CD4-positive, alpha-beta T cell (primary cell): ENCODE results near the gene EPB41L4A. TPM values are rescaled to one million over a fixed set of nuclear protein-coding genes. Genes with fewer than 3 reads are reported as not detected.
A peak's percentile ranks its signal among the peaks of the same experiment; 100 is the strongest.

ENCODE experiments used
- ATAC-seq: fragments of 200-7000 bp; cut with Tn5 transposase; one replicate; pipeline ENCODE4 v1.10.0; 2022; ENCODE audit warnings: mild to moderate bottlenecking; ENCODE audit not compliant: poor library complexity
- CTCF ChIA-PET: fragments of 350-600 bp; sonication (Branson Sonifier 250); formaldehyde crosslinking; loops from one replicate; lab custom pipeline; 2021; ENCODE audit warnings: antibody characterized with exemption, inconsistent platforms; lab: Charles Lee
- POLR2A ChIA-PET: fragments of 350-600 bp; sonication (Branson Sonifier 250); formaldehyde crosslinking; loops from one replicate; lab custom pipeline; 2021; ENCODE audit warnings: antibody characterized with exemption, inconsistent platforms; lab: Charles Lee
- DNase-seq, 14 experiments: peaks; one replicate each; pipeline ENCODE4 v3.0.0-alpha.2; 2013 to 2020; ENCODE audit warnings: mixed read lengths in 2 of 14
- H3K27ac ChIP-seq, 2 donors: one replicate each; pipeline versions ENCODE4 v1.5.1 to v1.7.0; 2013; ENCODE audit warnings: low read length in 2 of 2, low read depth in 1 of 2, mild to moderate bottlenecking in 1 of 2
- H3K27me3 ChIP-seq, 2 experiments: 1 replicate in 1 of 2; 2 replicates in 1 of 2; pipeline versions ENCODE4 v1.6.1 to v1.7.0; 2013; ENCODE audit warnings: low read length in 2 of 2, control low read depth in 1 of 2, mild to moderate bottlenecking in 1 of 2, moderate library complexity in 1 of 2; ENCODE audit not compliant: insufficient read depth in 2 of 2, control insufficient read depth in 1 of 2
- H3K36me3 ChIP-seq: one replicate; pipeline ENCODE4 v1.6.1; 2013; ENCODE audit warnings: low read length, control low read depth; ENCODE audit not compliant: insufficient read depth
- H3K4me1 ChIP-seq: one replicate; pipeline ENCODE4 v1.6.1; 2013; ENCODE audit warnings: low read length, control low read depth; ENCODE audit not compliant: insufficient read depth
- H3K4me3 ChIP-seq: one replicate; pipeline ENCODE4 v1.5.1; 2013; ENCODE audit warnings: mild to moderate bottlenecking, low read length, moderate library complexity
- H3K9me3 ChIP-seq, 2 experiments: 1 replicate in 1 of 2; 2 replicates in 1 of 2; pipeline versions ENCODE4 v1.6.1 to v1.7.0; 2013; ENCODE audit warnings: low read length in 2 of 2, mild to moderate bottlenecking in 2 of 2, control low read depth in 1 of 2, moderate library complexity in 1 of 2; ENCODE audit not compliant: control insufficient read depth in 1 of 2, insufficient read depth in 1 of 2
- H3K27ac Mint-ChIP-seq: one replicate; pipeline ENCODE4 v1.8.0; 2020; ENCODE audit warnings: mixed read lengths
- H3K27me3 Mint-ChIP-seq: one replicate; pipeline ENCODE4 v1.8.0; 2021; ENCODE audit warnings: mixed read lengths
- H3K36me3 Mint-ChIP-seq: one replicate; pipeline ENCODE4 v1.8.0; 2021; ENCODE audit warnings: low read depth, mixed read lengths
- H3K4me1 Mint-ChIP-seq: one replicate; pipeline ENCODE4 v1.8.0; 2021; ENCODE audit warnings: low read depth, mixed read lengths
- H3K4me3 Mint-ChIP-seq: one replicate; pipeline ENCODE4 v1.8.0; 2020; ENCODE audit warnings: mild to moderate bottlenecking, mixed read lengths
- H3K9me3 Mint-ChIP-seq: one replicate; pipeline ENCODE4 v1.8.0; 2020; ENCODE audit warnings: mixed read lengths
- CTCF ChIP-seq: fragments of 200-600 bp; IDR thresholded peaks from one replicate; pipeline ENCODE4 v1.8.0; 2022; ENCODE audit warnings: antibody characterized with exemption, mild to moderate bottlenecking
- intact Hi-C, 2 experiments: fragments of 100-400 bp; cut with DNase I in 1 of 2; cut with micrococcal nuclease in 1 of 2; formaldehyde crosslinking; loops; one replicate each; pipeline versions ENCODE4 v1.15.1 to v1.9.0; 2023 to 2025; cut with DNase I, micrococcal nuclease
- total RNA-seq, 174 experiments: library from RNA in 2 of 174; stranded (reverse) in 2 of 174; gene quantifications; one replicate each; pipeline ENCODE4 v1.2.3 and lab custom pipeline; 2021 to 2026

Gene EPB41L4A
- total RNA-seq, 2 experiments from 2014 or later = 0.08 TPM; not detected in 1

DNA sequence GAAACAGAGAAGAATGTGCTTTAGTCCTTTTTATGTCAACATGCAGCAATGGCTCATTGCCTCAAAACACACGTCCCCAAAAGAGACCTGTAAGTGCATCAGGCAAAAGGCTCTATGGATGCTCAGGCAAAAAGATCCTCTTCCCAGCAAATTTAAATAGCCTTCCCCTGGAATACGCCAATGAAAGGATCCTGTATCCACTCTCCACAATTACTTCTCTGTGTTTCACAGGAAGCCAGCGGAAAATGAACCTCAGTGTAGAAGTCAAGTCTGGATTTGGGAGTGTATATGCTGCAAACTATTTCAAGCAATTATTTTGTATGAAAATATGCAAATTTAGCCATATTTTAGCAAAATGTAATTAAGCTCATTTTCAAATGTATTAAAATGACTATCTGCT, 217.9 kb downstream of the EPB41L4A start:
- CTCF ChIA-PET = no interaction called here
- no peaks in the 10 kb centered on the region for H3K36me3 ChIP-seq
- Mint-ChIP-seq H3K9me3 (no peaks in the 10 kb centered on the region), H3K4me1 (no peaks in the 10 kb centered on the region), H3K27me3 (peaks cover 61% of the 10 kb centered on the region), H3K27ac (no peak overlapping the region), H3K36me3 (no peaks in the 10 kb centered on the region), H3K4me3 (no peak overlapping the region)
- intact Hi-C loops = no loop called here
- H3K27ac ChIP-seq = no peak overlapping the region
- no peak for DNase-seq
- no peak for TF ChIP-seq CTCF
- no peak for ATAC-seq
- no peak overlapping the region for H3K4me3 ChIP-seq
- no peaks in the 10 kb centered on the region for H3K9me3 ChIP-seq
- POLR2A ChIA-PET = no interaction called here
- H3K27me3 ChIP-seq = peaks cover 17 to 36% of the 10 kb centered on the region in 2 experiments
- no peaks in the 10 kb centered on the region for H3K4me1 ChIP-seq

- Histone ChIP-seq H3K27ac (no peak overlapping the region), H3K27me3 (peaks cover 12 to 29% of the 10 kb centered on the region in 2 experiments), H3K36me3 (no peaks in the 10 kb centered on the region), H3K4me1 (no peaks in the 10 kb centered on the region), H3K9me3 (no peaks in the 10 kb centered on the region), H3K4me3 (no peak overlapping the region)
- Mint-ChIP-seq H3K36me3 (no peaks in the 10 kb centered on the region), H3K4me1 (no peaks in the 10 kb centered on the region), H3K4me3 (no peak overlapping the region), H3K27me3 (peaks cover 53% of the 10 kb centered on the region), H3K9me3 (no peaks in the 10 kb centered on the region), H3K27ac (no peak overlapping the region)
- ChIA-PET CTCF (no interaction called here), POLR2A (no interaction called here)
- no peak for ATAC-seq
- peak in 1 of 14 experiments; percentile 8 for DNase-seq
- intact Hi-C loops = no loop called here
- no peak for TF ChIP-seq CTCF
Observed at GRCh38 chr5:112200131-112200530, 218.9 kb downstream of the EPB41L4A start.

DNA sequence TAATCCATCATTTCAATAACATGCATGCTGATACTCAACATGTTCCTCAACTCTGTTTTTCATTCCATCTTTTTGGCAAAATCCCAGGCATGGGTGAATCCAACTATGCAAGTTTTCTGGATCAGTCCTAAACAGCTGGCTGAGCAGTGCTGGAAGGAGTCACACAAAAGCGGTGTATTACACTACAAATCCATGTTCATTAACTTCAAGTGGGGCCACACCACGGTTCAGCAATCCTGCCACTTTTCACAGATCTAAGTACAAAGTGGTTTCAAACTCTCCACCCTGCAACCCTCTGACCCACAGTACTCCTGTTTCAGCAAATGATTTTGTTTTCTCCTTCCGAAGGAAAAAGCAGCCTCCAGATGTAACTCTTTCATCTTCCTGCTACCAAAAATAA, 222.5 kb downstream of the EPB41L4A start:
- Histone ChIP-seq H3K4me3 (no peak overlapping the region), H3K27me3 (peaks cover 4 to 12% of the 10 kb centered on the region in 2 experiments), H3K4me1 (no peaks in the 10 kb centered on the region), H3K9me3 (no peaks in the 10 kb centered on the region), H3K27ac (no peak overlapping the region), H3K36me3 (no peaks in the 10 kb centered on the region)
- Mint-ChIP-seq H3K4me1 (no peaks in the 10 kb centered on the region), H3K27me3 (peaks cover 31% of the 10 kb centered on the region), H3K4me3 (no peak overlapping the region), H3K27ac (no peak overlapping the region), H3K36me3 (no peaks in the 10 kb centered on the region), H3K9me3 (no peaks in the 10 kb centered on the region)
- ChIA-PET CTCF (no interaction called here), POLR2A (no interaction called here)
- DNase-seq = no peak
- no peak for ATAC-seq
- no peak for TF ChIP-seq CTCF
- intact Hi-C loops = no loop called here
